BE2C (cell line): ENCODE measurements around the gene E2F3.

Experiments used
- DNase-seq: peaks from one replicate; pipeline ENCODE4 v3.0.0-alpha.2; 2020
- H3K27me3 ChIP-seq: fragments of 250-450 bp; sonication (Bioruptor Pico); 2 replicates; pipeline ENCODE4 v1.5.1; 2020; ENCODE audit warnings: mild to moderate bottlenecking
- H3K36me3 ChIP-seq: fragments of 250-450 bp; sonication (Bioruptor Pico); 2 replicates; pipeline ENCODE4 v1.5.1; 2020; ENCODE audit warnings: mild to moderate bottlenecking
- H3K4me1 ChIP-seq: fragments of 250-450 bp; sonication (Bioruptor Pico); 2 replicates; pipeline ENCODE4 v1.5.1; 2020
- H3K4me3 ChIP-seq: 2 replicates; pipeline ENCODE4 v1.5.1; 2011; ENCODE audit warnings: low read depth, low read length
- H3K9me3 ChIP-seq: fragments of 250-450 bp; sonication (Bioruptor Pico); 2 replicates; pipeline ENCODE4 v1.5.1; 2020
- TF ChIP-seq, protein P1 (sequence below): IDR thresholded peaks from 2 replicates; pipeline ENCODE4 v1.5.1; 2012; ENCODE audit warnings: mild to moderate bottlenecking, low read depth, low read length

E2F3 gene

DNA sequence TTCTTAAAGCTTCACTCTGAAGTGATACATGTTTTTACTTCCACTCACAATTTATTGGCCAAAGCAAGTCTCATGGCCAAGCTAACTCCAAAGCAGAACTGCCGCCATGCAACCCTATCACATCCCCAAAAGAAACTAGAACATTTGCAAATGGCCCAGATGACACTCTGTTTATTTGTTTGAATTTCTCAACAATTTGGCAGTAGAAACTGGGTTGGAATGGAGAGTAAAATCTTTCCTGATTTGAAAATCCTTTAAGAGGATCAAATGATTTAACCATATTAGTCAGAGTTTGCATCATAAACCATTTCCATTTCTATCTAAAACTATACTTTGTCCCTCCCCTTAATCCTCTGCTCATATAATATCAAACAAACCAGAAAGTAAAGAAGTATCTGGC, 39.1 kb upstream of the E2F3 start:
- H3K27me3 ChIP-seq = peaks cover 13% of the 10 kb centered on the region
- no peak overlapping the region for H3K4me3 ChIP-seq
- no peaks in the 10 kb centered on the region for H3K36me3 ChIP-seq
- no peak for DNase-seq
- no peaks in the 10 kb centered on the region for H3K4me1 ChIP-seq
- TF ChIP-seq, protein P1, sequence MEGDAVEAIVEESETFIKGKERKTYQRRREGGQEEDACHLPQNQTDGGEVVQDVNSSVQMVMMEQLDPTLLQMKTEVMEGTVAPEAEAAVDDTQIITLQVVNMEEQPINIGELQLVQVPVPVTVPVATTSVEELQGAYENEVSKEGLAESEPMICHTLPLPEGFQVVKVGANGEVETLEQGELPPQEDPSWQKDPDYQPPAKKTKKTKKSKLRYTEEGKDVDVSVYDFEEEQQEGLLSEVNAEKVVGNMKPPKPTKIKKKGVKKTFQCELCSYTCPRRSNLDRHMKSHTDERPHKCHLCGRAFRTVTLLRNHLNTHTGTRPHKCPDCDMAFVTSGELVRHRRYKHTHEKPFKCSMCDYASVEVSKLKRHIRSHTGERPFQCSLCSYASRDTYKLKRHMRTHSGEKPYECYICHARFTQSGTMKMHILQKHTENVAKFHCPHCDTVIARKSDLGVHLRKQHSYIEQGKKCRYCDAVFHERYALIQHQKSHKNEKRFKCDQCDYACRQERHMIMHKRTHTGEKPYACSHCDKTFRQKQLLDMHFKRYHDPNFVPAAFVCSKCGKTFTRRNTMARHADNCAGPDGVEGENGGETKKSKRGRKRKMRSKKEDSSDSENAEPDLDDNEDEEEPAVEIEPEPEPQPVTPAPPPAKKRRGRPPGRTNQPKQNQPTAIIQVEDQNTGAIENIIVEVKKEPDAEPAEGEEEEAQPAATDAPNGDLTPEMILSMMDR = no peak
- H3K9me3 ChIP-seq = no peaks in the 10 kb centered on the region

DNA sequence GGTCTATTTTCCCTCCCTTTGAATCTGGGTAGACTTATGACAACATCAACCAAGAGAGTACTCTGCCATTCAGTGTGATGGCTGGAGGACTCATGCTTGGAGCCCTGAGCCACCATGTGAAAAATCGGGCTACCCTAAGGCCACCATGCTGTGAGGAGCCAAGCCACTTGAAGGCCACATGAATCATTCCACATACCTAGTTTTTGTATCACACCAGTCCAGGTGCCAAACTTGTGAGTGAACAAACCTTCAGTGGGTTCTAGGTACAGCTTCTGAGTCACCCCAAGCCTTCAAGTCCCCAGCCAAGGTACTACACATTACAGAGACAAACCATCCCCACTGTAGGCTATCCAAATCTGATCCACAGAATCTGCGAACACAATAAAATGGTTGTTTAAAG, 37.4 kb upstream of the E2F3 start:
- TF ChIP-seq, protein P1 = no peak
- H3K36me3 ChIP-seq = no peaks in the 10 kb centered on the region
- no peaks in the 10 kb centered on the region for H3K9me3 ChIP-seq
- H3K4me3 ChIP-seq = no peak overlapping the region
- no peaks in the 10 kb centered on the region for H3K4me1 ChIP-seq
- no peak for DNase-seq
- H3K27me3 ChIP-seq = peaks cover 13% of the 10 kb centered on the region

DNA sequence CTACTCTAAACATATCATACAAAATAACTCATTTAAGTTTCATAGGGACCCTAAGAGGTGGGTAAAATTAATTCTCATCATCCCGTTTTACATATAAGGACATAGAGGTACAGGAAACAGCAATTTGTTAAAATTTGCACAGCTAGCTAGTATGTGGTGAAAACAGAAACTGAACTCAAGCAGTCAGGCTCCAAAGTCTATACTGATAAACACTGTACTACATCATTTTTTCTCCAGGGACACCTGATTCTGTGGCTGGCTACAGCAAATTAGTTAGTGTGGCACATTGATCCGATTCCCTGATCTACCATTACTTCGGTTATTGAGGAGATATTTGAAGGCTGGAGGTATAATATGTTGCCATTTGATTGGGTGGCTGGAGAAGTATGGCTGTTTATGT, 36.2 kb upstream of the E2F3 start:
- TF ChIP-seq, protein P1 = no peak
- Histone ChIP-seq H3K4me1 (no peaks in the 10 kb centered on the region), H3K36me3 (no peaks in the 10 kb centered on the region), H3K9me3 (no peaks in the 10 kb centered on the region), H3K27me3 (peaks cover 13% of the 10 kb centered on the region), H3K4me3 (no peak overlapping the region)
- DNase-seq = no peak

DNA sequence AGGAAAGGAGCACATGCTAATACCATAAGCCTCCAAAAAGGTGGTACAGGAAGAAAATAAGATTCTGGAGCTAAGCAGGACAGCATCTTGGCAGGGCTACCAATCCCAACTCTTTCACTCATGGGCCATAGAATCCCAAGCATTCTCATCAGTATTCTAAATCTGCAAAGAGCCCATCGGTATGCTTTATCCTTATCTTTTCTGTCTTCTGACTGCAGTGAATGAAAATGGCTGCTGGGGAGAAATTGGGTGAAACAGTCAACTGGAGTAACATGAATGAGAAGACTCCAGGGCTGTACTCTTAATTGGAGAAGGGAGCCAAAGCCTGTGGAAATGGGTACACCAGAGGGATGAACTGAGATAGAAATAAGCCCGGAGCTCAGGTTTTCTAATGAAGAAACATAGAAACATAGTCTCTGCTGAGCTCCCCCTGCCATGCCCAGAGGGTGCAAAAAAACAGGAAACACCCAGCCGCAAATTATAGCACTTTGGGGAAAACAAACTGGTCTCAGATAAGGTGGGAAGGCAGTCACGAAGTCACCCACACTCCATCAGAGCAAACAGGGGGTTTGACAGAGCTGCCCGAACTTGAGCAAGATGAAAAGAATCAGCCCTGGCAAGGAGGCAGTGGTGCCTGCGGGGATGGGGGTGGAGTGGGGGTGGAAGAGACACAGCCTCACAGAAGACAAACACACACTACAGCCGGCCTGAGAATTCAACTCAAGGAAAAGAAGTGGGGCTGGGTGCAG, 35.4 kb upstream of the E2F3 start:
- Histone ChIP-seq H3K36me3 (no peaks in the 10 kb centered on the region), H3K4me1 (no peaks in the 10 kb centered on the region), H3K4me3 (no peak overlapping the region), H3K9me3 (no peaks in the 10 kb centered on the region), H3K27me3 (peaks cover 15% of the 10 kb centered on the region)
- no peak for DNase-seq
- TF ChIP-seq, protein P1 = no peak

DNA sequence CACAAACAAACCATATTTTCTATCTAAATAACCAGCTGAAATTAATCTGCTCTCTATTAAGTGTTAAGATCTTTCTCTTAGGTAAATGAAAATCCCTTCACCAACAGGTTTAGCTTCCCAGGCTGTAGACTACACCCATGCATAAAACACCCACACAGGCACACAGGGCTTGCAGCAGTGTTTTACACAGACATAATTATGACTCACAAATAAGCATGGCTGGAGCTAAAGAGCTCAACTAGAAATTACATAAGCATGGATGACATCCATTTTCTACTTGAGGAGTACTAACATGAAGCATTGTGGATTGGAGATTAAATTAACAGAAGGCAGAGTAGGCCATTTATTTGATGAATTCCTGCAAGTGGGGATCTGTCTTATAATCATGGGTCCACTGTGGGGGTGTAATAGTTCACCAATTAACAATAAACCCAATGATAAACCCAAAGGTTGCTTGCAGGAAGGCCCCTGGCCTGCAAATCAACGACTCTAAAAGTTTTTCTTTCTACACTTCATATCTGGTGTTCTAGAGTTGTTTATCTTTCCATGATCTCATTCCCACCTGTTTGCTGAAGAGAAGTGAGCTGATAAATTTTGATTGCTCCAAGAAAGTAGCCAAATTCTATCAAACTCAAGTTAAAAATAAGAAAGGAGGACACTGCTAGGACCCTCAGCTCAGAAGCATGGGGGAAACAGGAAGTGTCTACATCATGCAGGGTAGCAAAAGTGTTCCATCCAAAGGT, 33.8 kb upstream of the E2F3 start:
- H3K36me3 ChIP-seq = no peaks in the 10 kb centered on the region
- H3K27me3 ChIP-seq = peaks cover 5% of the 10 kb centered on the region; the same call in 1 of the 2 replicates
- no peaks in the 10 kb centered on the region for H3K4me1 ChIP-seq
- DNase-seq = no peak
- H3K9me3 ChIP-seq = no peaks in the 10 kb centered on the region
- TF ChIP-seq, protein P1 = no peak
- H3K4me3 ChIP-seq = no peak overlapping the region

DNA sequence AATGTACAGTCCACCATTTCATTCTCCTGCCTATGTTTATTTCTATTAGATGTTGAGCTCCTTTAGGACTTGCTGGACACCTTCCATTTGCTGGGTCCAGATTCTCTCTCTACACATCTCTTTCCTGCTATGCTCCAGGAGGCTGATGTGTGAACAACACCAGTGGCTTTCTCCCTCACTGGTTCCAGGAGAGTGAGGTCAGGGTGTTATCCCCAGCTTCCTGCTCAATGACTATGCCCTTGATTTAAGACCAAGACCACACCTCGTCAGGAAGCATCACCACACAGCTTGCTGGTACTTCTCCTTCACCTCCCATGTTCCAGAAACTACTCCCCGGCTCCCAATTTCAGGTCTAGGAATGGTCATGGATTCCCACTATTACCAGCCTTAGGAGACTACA, 31.3 kb upstream of the E2F3 start:
- H3K4me3 ChIP-seq = no peak overlapping the region
- H3K9me3 ChIP-seq = no peaks in the 10 kb centered on the region
- DNase-seq = no peak
- peaks cover 3% of the 10 kb centered on the region; the same call in 1 of the 2 replicates for H3K27me3 ChIP-seq
- H3K36me3 ChIP-seq = no peaks in the 10 kb centered on the region
- TF ChIP-seq, protein P1 = no peak
- no peaks in the 10 kb centered on the region for H3K4me1 ChIP-seq
